Measurements from ENCODE around the gene EVI5L.

DNA sequence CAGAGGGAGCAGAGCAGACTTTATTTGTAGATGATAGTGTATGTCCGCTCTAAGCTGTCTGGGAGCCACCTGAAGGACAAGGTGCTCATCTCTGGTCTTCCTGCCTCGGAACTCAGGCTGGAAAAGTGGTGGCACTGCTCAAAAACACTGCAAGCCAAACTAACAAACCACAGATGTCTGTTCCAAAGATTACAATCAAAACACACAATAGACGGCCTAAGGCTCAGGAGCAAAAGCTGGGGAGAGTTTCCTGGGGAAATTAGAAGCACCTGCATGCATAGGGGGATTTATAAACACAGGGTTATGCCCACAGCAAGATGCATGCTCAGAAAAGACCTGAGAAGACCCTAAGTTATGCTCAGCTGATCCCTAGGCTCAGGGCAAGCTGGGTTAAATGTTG is 9.4 kb upstream of the EVI5L start:
- TF ChIP-seq, protein P1, sequence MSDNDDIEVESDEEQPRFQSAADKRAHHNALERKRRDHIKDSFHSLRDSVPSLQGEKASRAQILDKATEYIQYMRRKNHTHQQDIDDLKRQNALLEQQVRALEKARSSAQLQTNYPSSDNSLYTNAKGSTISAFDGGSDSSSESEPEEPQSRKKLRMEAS (IDR thresholded peaks at IDR 0.05), result no peak
- TF ChIP-seq SP1 (IDR thresholded peaks at IDR 0.05) (no peak), GABPA (IDR thresholded peaks at IDR 0.05 in 1 of 2, conservative IDR thresholded peaks at IDR 0.05 in 1 of 2) (no peak), JUND (IDR thresholded peaks at IDR 0.05) (no peak), TAF1 (conservative IDR thresholded peaks at IDR 0.05) (no peak), YY1 (IDR thresholded peaks at IDR 0.05) (no peak), RAD21 (IDR thresholded peaks at IDR 0.05) (no peak), EGR1 (IDR thresholded peaks at IDR 0.05; ENCODE audit: low read depth in 2 of 2) (no peak), FOXA1 (IDR thresholded peaks at IDR 0.05) (no peak), HNF4G (IDR thresholded peaks at IDR 0.05) (no peak)
- TF ChIP-seq, protein P2, sequence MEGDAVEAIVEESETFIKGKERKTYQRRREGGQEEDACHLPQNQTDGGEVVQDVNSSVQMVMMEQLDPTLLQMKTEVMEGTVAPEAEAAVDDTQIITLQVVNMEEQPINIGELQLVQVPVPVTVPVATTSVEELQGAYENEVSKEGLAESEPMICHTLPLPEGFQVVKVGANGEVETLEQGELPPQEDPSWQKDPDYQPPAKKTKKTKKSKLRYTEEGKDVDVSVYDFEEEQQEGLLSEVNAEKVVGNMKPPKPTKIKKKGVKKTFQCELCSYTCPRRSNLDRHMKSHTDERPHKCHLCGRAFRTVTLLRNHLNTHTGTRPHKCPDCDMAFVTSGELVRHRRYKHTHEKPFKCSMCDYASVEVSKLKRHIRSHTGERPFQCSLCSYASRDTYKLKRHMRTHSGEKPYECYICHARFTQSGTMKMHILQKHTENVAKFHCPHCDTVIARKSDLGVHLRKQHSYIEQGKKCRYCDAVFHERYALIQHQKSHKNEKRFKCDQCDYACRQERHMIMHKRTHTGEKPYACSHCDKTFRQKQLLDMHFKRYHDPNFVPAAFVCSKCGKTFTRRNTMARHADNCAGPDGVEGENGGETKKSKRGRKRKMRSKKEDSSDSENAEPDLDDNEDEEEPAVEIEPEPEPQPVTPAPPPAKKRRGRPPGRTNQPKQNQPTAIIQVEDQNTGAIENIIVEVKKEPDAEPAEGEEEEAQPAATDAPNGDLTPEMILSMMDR (IDR thresholded peaks at IDR 0.05; ENCODE audit: low read depth, low read length, missing input control), result no peak
- TF ChIP-seq, protein P3, sequence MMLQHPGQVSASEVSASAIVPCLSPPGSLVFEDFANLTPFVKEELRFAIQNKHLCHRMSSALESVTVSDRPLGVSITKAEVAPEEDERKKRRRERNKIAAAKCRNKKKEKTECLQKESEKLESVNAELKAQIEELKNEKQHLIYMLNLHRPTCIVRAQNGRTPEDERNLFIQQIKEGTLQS (IDR thresholded peaks at IDR 0.05), result no peak
- TF ChIP-seq, protein P4, sequence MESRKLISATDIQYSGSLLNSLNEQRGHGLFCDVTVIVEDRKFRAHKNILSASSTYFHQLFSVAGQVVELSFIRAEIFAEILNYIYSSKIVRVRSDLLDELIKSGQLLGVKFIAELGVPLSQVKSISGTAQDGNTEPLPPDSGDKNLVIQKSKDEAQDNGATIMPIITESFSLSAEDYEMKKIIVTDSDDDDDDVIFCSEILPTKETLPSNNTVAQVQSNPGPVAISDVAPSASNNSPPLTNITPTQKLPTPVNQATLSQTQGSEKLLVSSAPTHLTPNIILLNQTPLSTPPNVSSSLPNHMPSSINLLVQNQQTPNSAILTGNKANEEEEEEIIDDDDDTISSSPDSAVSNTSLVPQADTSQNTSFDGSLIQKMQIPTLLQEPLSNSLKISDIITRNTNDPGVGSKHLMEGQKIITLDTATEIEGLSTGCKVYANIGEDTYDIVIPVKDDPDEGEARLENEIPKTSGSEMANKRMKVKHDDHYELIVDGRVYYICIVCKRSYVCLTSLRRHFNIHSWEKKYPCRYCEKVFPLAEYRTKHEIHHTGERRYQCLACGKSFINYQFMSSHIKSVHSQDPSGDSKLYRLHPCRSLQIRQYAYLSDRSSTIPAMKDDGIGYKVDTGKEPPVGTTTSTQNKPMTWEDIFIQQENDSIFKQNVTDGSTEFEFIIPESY (IDR thresholded peaks at IDR 0.05), result no peak
